Measurements from ENCODE around the gene GAS7. TPM values are rescaled to one million over a fixed set of nuclear protein-coding genes. Genes with fewer than 3 reads are reported as not detected.

GAS7 gene
- total RNA-seq, 1 experiment from 2014 or later, result 12.3 TPM

DNA sequence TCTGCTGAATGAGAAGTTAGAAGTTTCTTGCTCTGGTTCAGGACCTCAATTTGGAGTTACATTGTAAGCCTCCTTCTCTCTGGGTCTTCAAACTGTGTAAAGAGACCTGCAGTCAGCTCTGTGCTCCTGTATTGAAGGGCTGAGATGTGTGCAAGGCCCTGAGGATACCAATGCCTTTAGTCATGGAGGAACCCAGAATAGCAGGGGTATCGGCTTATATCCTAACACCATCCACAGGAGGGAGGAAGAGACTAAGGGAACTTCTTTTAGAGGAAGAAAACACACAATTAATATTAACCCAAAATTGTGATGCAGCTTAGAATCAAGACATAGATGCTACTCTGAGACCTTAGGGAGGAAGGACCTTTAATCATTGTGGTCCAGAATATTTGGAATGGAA, 336.2 kb downstream of the GAS7 start:
- no peak for ATAC-seq
- CTCF ChIA-PET, result interaction anchor here (1.1 kb wide), 1 partner anchor 28 kb away, joined by 3 read pairs; no protein-coding TSS in a partner anchor
- POLR2A ChIA-PET, result no interaction called here
- H3K27me3 Mint-ChIP-seq (ENCODE audit: low read depth), result no peaks in the 10 kb centered on the region; the same call in 1 of the 2 replicates
- no peak for DNase-seq (ENCODE audit: low spot score)
- peaks cover 36% of the 10 kb centered on the region for H3K9me3 Mint-ChIP-seq
- H3K27ac Mint-ChIP-seq, result no peak overlapping the region
- no peak for TF ChIP-seq ZMAT4 (CRISPR knock-in tag; IDR thresholded peaks at IDR 0.05)
- TF ChIP-seq USF2 (CRISPR knock-in tag; IDR thresholded peaks at IDR 0.05), result no peak
- TF ChIP-seq GTF2I (CRISPR knock-in tag; conservative IDR thresholded peaks at IDR 0.05), result no peak
- TF ChIP-seq, protein P1, sequence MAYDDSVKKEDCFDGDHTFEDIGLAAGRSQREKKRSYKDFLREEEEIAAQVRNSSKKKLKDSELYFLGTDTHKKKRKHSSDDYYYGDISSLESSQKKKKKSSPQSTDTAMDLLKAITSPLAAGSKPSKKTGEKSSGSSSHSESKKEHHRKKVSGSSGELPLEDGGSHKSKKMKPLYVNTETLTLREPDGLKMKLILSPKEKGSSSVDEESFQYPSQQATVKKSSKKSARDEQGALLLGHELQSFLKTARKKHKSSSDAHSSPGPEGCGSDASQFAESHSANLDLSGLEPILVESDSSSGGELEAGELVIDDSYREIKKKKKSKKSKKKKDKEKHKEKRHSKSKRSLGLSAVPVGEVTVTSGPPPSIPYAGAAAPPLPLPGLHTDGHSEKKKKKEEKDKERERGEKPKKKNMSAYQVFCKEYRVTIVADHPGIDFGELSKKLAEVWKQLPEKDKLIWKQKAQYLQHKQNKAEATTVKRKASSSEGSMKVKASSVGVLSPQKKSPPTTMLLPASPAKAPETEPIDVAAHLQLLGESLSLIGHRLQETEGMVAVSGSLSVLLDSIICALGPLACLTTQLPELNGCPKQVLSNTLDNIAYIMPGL (CRISPR knock-in tag; IDR thresholded peaks at IDR 0.05), result no peak
- no peak for TF ChIP-seq ZNF263 (CRISPR knock-in tag; IDR thresholded peaks at IDR 0.05; ENCODE audit: low read depth)
- TF ChIP-seq TP53 (CRISPR knock-in tag; IDR thresholded peaks at IDR 0.05), result no peak
- no peak for TF ChIP-seq RELA (CRISPR knock-in tag; IDR thresholded peaks at IDR 0.05; ENCODE audit: borderline replicate concordance)
- TF ChIP-seq E2F1 (CRISPR knock-in tag; IDR thresholded peaks at IDR 0.05), result no peak
- TF ChIP-seq ZNF219 (CRISPR knock-in tag; IDR thresholded peaks at IDR 0.05; ENCODE audit: borderline replicate concordance), result no peak
- TF ChIP-seq ZNF396 (CRISPR knock-in tag; IDR thresholded peaks at IDR 0.05; ENCODE audit: borderline replicate concordance), result no peak
- no peak for TF ChIP-seq NFATC4 (CRISPR knock-in tag; IDR thresholded peaks at IDR 0.05)
- no peak for TF ChIP-seq ELF4 (CRISPR knock-in tag; IDR thresholded peaks at IDR 0.05; ENCODE audit: low read depth)
- no peak for TF ChIP-seq ZNF416 (CRISPR knock-in tag; IDR thresholded peaks at IDR 0.05)
- no peaks in the 10 kb centered on the region for H3K4me1 Mint-ChIP-seq
- H3K4me3 Mint-ChIP-seq, result no peak overlapping the region
- 0 out of 2 replicates have a peak, but pooled peaks cover 2% of the 10 kb centered on the region for H3K36me3 Mint-ChIP-seq

DNA sequence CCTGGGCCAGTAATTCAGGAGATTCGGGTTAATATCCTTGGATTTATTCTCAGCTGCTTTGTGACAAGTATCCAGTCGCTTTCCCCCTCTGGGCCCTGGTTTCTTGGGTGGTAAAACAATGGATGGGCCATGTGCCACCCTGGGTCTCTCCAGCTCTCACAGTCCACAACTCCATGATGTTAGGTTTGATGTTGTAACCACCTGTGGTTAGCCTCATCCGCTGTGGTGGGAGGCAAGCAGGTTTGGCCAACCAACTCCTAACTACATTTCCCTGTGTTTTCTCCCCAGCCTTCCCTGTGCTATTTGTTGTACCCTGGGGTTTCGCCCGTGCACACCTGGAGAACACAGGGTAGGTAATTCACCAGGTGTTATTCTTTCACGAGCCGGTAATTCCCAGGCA, 337.6 kb downstream of the GAS7 start:
- ATAC-seq (no peak), DNase-seq (ENCODE audit: low spot score) (no peak)
- ChIA-PET POLR2A (interaction anchor here (0.6 kb wide), 1 partner anchor 1021 kb away, joined by 3 read pairs; no protein-coding TSS in a partner anchor), CTCF (no interaction called here)
- Mint-ChIP-seq H3K4me1 (no peaks in the 10 kb centered on the region), H3K4me3 (no peak overlapping the region), H3K27ac (no peak overlapping the region), H3K9me3 (peaks cover 38% of the 10 kb centered on the region), H3K27me3 (ENCODE audit: low read depth) (no peaks in the 10 kb centered on the region; the same call in 1 of the 2 replicates), H3K36me3 (0 out of 2 replicates have a peak, but pooled peaks cover 2% of the 10 kb centered on the region)
- TF ChIP-seq RELA (CRISPR knock-in tag; IDR thresholded peaks at IDR 0.05; ENCODE audit: borderline replicate concordance) (no peak), OVOL2 (CRISPR knock-in tag; IDR thresholded peaks at IDR 0.05; ENCODE audit: borderline replicate concordance) (no peak), ZBTB21 (CRISPR knock-in tag; IDR thresholded peaks at IDR 0.05; ENCODE audit: borderline replicate concordance) (no peak), E2F5 (CRISPR knock-in tag; IDR thresholded peaks at IDR 0.05) (no peak), JAZF1 (CRISPR knock-in tag; IDR thresholded peaks at IDR 0.05) (no peak), ZSCAN18 (CRISPR knock-in tag; IDR thresholded peaks at IDR 0.05) (no peak), IRF2 (CRISPR knock-in tag; IDR thresholded peaks at IDR 0.05; ENCODE audit: borderline replicate concordance, low read depth) (no peak), NR2C2 (CRISPR knock-in tag; IDR thresholded peaks at IDR 0.05) (no peak), FOXP1 (CRISPR knock-in tag; IDR thresholded peaks at IDR 0.05; ENCODE audit: borderline replicate concordance) (no peak), ZNF671 (CRISPR knock-in tag; IDR thresholded peaks at IDR 0.05) (no peak)
- TF ChIP-seq, protein P2, sequence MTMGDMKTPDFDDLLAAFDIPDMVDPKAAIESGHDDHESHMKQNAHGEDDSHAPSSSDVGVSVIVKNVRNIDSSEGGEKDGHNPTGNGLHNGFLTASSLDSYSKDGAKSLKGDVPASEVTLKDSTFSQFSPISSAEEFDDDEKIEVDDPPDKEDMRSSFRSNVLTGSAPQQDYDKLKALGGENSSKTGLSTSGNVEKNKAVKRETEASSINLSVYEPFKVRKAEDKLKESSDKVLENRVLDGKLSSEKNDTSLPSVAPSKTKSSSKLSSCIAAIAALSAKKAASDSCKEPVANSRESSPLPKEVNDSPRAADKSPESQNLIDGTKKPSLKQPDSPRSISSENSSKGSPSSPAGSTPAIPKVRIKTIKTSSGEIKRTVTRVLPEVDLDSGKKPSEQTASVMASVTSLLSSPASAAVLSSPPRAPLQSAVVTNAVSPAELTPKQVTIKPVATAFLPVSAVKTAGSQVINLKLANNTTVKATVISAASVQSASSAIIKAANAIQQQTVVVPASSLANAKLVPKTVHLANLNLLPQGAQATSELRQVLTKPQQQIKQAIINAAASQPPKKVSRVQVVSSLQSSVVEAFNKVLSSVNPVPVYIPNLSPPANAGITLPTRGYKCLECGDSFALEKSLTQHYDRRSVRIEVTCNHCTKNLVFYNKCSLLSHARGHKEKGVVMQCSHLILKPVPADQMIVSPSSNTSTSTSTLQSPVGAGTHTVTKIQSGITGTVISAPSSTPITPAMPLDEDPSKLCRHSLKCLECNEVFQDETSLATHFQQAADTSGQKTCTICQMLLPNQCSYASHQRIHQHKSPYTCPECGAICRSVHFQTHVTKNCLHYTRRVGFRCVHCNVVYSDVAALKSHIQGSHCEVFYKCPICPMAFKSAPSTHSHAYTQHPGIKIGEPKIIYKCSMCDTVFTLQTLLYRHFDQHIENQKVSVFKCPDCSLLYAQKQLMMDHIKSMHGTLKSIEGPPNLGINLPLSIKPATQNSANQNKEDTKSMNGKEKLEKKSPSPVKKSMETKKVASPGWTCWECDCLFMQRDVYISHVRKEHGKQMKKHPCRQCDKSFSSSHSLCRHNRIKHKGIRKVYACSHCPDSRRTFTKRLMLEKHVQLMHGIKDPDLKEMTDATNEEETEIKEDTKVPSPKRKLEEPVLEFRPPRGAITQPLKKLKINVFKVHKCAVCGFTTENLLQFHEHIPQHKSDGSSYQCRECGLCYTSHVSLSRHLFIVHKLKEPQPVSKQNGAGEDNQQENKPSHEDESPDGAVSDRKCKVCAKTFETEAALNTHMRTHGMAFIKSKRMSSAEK (CRISPR knock-in tag; IDR thresholded peaks at IDR 0.05; ENCODE audit: borderline replicate concordance), result no peak

Measured in WTC11 (cell line).